Kidney (tissue), 14 donors: Measurements from ENCODE around the gene TMEM41B. TPM values are rescaled to one million over a fixed set of nuclear protein-coding genes. Genes with fewer than 3 reads are reported as not detected.
"Not testable (repeated sequence)": the region's sequence is repeated elsewhere in the genome, so short reads cannot be mapped to it uniquely, and the experiment has no call there.

ENCODE experiments used
- DNase-seq, 5 donors: peaks; one replicate each; pipeline ENCODE4 v3.0.0-alpha.2; 2013 to 2020
- FAIRE-seq: peaks from 2 replicates; lab custom pipeline; 2012; peaks lifted over from hg19 to GRCh38; lab: Jason Lieb, UNC
- H3K27ac ChIP-seq, 2 donors: one replicate each; pipeline ENCODE4 v1.7.0; 2013; ENCODE audit warnings: low read depth in 2 of 2, low read length in 2 of 2, inconsistent platforms in 1 of 2
- H3K27me3 ChIP-seq: one replicate; pipeline ENCODE4 v1.7.1; 2013; ENCODE audit warnings: low read length, inconsistent platforms; ENCODE audit not compliant: control insufficient read depth, insufficient read depth
- H3K36me3 ChIP-seq, 3 donors: one replicate each; pipeline versions ENCODE4 v1.7.0 to v1.7.1; 2013; ENCODE audit warnings: low read length in 3 of 3, control low read depth in 1 of 3, inconsistent platforms in 1 of 3; ENCODE audit not compliant: insufficient read depth in 3 of 3, control insufficient read depth in 2 of 3
- H3K4me1 ChIP-seq, 3 donors: one replicate each; pipeline versions ENCODE4 v1.7.0 to v1.7.1; 2013; ENCODE audit warnings: low read length in 3 of 3, inconsistent platforms in 1 of 3, low read depth in 1 of 3; ENCODE audit not compliant: control insufficient read depth in 2 of 3, insufficient read depth in 2 of 3
- H3K4me3 ChIP-seq, 3 donors: one replicate each; pipeline versions ENCODE4 v1.7.0 to v1.8.1; 2013; ENCODE audit warnings: low read length in 3 of 3, control low read depth in 1 of 3, inconsistent platforms in 1 of 3
- H3K9ac ChIP-seq, 3 donors: one replicate each; pipeline versions ENCODE4 v1.7.0 to v1.7.1; 2013; ENCODE audit warnings: low read length in 3 of 3, control low read depth in 1 of 3, inconsistent platforms in 1 of 3
- H3K9me3 ChIP-seq, 3 donors: one replicate each; pipeline versions ENCODE4 v1.7.0 to v1.7.1; 2013; ENCODE audit warnings: low read length in 3 of 3, control low read depth in 1 of 3, inconsistent platforms in 1 of 3; ENCODE audit not compliant: control insufficient read depth in 2 of 3, insufficient read depth in 1 of 3
- intact Hi-C: fragments of 100-400 bp; cut with DNase I; formaldehyde crosslinking; loops from one replicate; pipeline ENCODE4 v1.11.1; 2022
- polyA plus RNA-seq: library from polyadenylated mRNA; stranded (reverse); fragments of 350-450 nt; fragmentation: Illumina TruSeq; extraction: RNeasy Lipid Tissue Mini Kit (QIAGEN cat#74804); gene quantifications from one replicate; pipeline ENCODE4 v1.2.3, GENCODE V29; 2014; ENCODE audit warnings: low read depth, low replicate concordance; ENCODE audit not compliant: insufficient read depth
- total RNA-seq: library from RNA; stranded (reverse); fragmentation: NEBNext Ultra II Directional; extraction: Animal tissue kit (Norgen Biotek cat#: 25700); gene quantifications from one replicate; pipeline ENCODE4 v1.2.1, GENCODE V29; 2021
- TF ChIP-seq, protein P1 (sequence below): IDR thresholded peaks from 3 replicates; pipeline ENCODE4 v1.5.1; 2012; ENCODE audit warnings: mild to moderate bottlenecking, moderate library complexity, borderline replicate concordance; ENCODE audit not compliant: insufficient read depth; ENCODE audit errors: extremely low read depth
- donor health status: control.
- donor health status: control.
- donor health status: control.
- donor health status: control.
- donor health status: control.
- donor health status: DM: yes; HTN: yes; CAD: no.
- donor health status: Normal renal cell carcinoma (clear cell type).

Gene TMEM41B
- total and polyA plus RNA-seq, 2 donors from 2014 or later: 20.5 to 32.4 TPM

GRCh38 chr11:9357041-9357440, 42.6 kb upstream of the TMEM41B start:
- no peak overlapping the region for H3K27ac ChIP-seq
- no peaks in the 10 kb centered on the region for H3K4me1 ChIP-seq
- H3K27me3 ChIP-seq: no peaks in the 10 kb centered on the region
- FAIRE-seq (no peak), DNase-seq (no peak)
- H3K9ac ChIP-seq: no peak overlapping the region
- H3K9me3 ChIP-seq: no peaks in the 10 kb centered on the region
- no peaks in the 10 kb centered on the region for H3K36me3 ChIP-seq
- no peak overlapping the region for H3K4me3 ChIP-seq
- intact Hi-C loops: no loop called here
- TF ChIP-seq, protein P1, sequence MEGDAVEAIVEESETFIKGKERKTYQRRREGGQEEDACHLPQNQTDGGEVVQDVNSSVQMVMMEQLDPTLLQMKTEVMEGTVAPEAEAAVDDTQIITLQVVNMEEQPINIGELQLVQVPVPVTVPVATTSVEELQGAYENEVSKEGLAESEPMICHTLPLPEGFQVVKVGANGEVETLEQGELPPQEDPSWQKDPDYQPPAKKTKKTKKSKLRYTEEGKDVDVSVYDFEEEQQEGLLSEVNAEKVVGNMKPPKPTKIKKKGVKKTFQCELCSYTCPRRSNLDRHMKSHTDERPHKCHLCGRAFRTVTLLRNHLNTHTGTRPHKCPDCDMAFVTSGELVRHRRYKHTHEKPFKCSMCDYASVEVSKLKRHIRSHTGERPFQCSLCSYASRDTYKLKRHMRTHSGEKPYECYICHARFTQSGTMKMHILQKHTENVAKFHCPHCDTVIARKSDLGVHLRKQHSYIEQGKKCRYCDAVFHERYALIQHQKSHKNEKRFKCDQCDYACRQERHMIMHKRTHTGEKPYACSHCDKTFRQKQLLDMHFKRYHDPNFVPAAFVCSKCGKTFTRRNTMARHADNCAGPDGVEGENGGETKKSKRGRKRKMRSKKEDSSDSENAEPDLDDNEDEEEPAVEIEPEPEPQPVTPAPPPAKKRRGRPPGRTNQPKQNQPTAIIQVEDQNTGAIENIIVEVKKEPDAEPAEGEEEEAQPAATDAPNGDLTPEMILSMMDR: no peak

- no peak for DNase-seq
- no peak overlapping the region for H3K9ac ChIP-seq
- H3K4me1 ChIP-seq: no peaks in the 10 kb centered on the region
- no peaks in the 10 kb centered on the region for H3K27me3 ChIP-seq
- intact Hi-C loops: no loop called here
- H3K9me3 ChIP-seq: no peaks in the 10 kb centered on the region
- H3K36me3 ChIP-seq: no peaks in the 10 kb centered on the region
- H3K27ac ChIP-seq: no peak overlapping the region
- TF ChIP-seq, protein P1: no peak
- H3K4me3 ChIP-seq: no peak overlapping the region
- FAIRE-seq: no peak
These were observed 37.0 kb upstream of the TMEM41B start for GRCh38 chr11:9351321-9351881.

- H3K36me3 ChIP-seq, H3K9me3 ChIP-seq, intact Hi-C loops, FAIRE-seq, DNase-seq, H3K27me3 ChIP-seq, H3K27ac ChIP-seq, H3K4me3 ChIP-seq, H3K4me1 ChIP-seq, H3K9ac ChIP-seq: not testable (repeated sequence)
These were observed 33.4 kb upstream of the TMEM41B start for GRCh38 chr11:9347779-9348178.

DNA sequence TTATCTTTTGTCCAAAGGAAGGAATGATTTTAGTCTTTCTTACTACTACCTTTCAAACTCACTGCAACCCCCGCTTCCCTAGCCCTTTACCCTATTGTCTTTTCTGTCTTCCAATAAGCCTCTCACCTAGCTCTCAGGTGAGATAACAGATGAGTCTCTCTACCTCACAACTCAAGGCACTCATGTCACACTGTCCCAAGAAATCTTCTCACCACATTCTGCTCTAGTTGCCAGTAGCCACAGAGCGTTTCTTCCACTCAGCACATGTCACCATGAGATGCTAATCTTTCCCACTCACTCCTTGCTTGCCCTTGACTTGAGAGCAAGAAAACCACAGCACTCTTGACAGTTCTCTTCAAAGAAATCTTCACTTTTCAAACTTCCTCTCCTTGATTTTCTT, 32.7 kb upstream of the TMEM41B start:
- intact Hi-C loops: no loop called here
- TF ChIP-seq, protein P1: no peak
- DNase-seq: no peak
- FAIRE-seq: no peak
- H3K9me3 ChIP-seq: no peaks in the 10 kb centered on the region
- no peak overlapping the region for H3K27ac ChIP-seq
- no peak overlapping the region for H3K4me3 ChIP-seq
- H3K9ac ChIP-seq: no peak overlapping the region
- no peaks in the 10 kb centered on the region for H3K36me3 ChIP-seq
- H3K4me1 ChIP-seq: no peaks in the 10 kb centered on the region
- H3K27me3 ChIP-seq: no peaks in the 10 kb centered on the region
